Left lobe of liver (tissue), 2 donors: Measurements from ENCODE around the gene STARD8. TPM values are rescaled to one million over a fixed set of nuclear protein-coding genes. Genes with fewer than 3 reads are reported as not detected.
"Not testable (repeated sequence)": the region's sequence is repeated elsewhere in the genome, so short reads cannot be mapped to it uniquely, and the experiment has no call there.

Experiments used
- ATAC-seq: fragments of 200-7000 bp; cut with Tn5 transposase; one replicate; pipeline ENCODE4 v1.9.1; 2020; ENCODE audit warnings: mild to moderate bottlenecking, moderate library complexity
- DNase-seq: peaks from one replicate; pipeline ENCODE4 v3.0.0-alpha.2; 2020; ENCODE audit warnings: low spot score
- total RNA-seq: library from RNA; stranded (reverse); gene quantifications from one replicate; pipeline ENCODE4 v1.2.1, GENCODE V29; 2021
- donor health status: DM: no; HTN: no; CAD: no; lungs with moderate emphysema.
- donor health status: DM: no; HTN: yes; CAD: no.

Gene STARD8
- total RNA-seq, 1 donor from 2014 or later: 10.6 TPM

- no peak for DNase-seq
- ATAC-seq: no peak
Measured at GRCh38 chrX:68654693-68655092, 7.2 kb downstream of the STARD8 start.

GRCh38 chrX:68656473-68656872, 9.0 kb downstream of the STARD8 start:
- not testable (repeated sequence) for DNase-seq, ATAC-seq

- DNase-seq (no peak), ATAC-seq (no peak)
Measured at GRCh38 chrX:68658530-68658929, 11.1 kb downstream of the STARD8 start.

DNA sequence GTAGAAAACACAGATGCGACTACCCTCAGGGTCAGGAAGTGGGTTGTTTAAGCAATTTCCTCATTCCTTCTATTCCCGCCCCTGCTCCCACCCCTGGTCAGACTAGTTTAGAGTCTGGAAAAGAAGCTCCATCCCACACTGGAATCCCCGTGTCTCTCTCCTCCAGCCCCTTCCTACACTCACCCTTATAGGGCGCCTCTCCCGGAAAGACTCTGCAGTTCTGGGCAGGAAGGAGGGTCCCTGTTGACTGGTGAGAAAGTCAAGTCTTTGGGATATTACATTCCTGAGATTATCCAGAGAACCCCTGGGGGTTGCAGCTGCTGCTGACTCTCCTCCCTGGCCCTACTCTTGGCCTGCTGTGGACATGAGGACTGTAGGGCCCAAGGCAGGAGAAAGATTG, 11.9 kb downstream of the STARD8 start:
- no peak for ATAC-seq

GRCh38 chrX:68659786-68660185, 12.3 kb downstream of the STARD8 start:
- ATAC-seq (no peak), DNase-seq (no peak)

More for the DNA sequence above, 11.9 kb downstream of the STARD8 start:
- DNase-seq: no peak

DNA sequence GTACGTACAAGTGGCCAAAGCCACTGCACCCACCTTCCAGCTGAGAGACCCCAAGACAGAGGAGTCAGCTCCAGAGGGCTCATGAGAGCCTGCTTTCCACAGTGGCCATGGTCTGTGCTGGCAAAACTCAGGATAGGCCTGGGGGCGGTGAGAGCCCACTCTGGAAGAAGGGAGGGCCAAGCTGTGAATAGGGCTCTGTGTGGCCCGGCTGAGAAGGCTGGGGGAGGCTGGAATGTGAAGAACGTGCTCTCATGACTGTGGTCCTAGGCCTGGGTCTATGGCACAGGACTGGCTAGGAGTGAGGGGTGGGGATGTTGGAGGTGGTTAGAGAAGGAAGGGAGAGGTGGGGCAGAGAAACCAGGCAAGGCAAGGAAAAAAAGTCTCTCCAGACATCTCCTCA, 13.3 kb downstream of the STARD8 start:
- ATAC-seq: no peak
- DNase-seq: no peak

DNA sequence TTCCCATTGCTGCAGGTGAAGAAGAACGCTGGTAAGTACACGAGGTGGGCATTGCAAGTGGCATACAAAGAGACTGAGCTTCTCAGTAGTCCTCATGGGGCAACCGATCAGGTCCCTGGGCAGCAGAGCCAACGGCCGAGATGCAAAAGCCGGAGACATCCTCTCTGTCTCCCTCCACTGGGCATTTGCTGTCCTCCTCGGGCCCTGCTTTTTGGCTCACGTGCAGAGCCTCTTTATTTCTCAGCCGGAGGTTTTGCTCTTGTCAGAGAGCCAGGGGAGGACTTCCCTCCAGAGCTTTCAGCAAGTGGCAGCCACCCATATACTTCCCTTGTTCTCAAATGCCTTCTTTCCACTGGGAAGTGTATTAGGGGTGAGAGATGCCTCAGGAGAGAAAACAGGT, 18.0 kb downstream of the STARD8 start:
- DNase-seq (no peak), ATAC-seq (peak; percentile 60)

- no peak for ATAC-seq
Measured at GRCh38 chrX:68666580-68666979, 19.1 kb downstream of the STARD8 start.

DNA sequence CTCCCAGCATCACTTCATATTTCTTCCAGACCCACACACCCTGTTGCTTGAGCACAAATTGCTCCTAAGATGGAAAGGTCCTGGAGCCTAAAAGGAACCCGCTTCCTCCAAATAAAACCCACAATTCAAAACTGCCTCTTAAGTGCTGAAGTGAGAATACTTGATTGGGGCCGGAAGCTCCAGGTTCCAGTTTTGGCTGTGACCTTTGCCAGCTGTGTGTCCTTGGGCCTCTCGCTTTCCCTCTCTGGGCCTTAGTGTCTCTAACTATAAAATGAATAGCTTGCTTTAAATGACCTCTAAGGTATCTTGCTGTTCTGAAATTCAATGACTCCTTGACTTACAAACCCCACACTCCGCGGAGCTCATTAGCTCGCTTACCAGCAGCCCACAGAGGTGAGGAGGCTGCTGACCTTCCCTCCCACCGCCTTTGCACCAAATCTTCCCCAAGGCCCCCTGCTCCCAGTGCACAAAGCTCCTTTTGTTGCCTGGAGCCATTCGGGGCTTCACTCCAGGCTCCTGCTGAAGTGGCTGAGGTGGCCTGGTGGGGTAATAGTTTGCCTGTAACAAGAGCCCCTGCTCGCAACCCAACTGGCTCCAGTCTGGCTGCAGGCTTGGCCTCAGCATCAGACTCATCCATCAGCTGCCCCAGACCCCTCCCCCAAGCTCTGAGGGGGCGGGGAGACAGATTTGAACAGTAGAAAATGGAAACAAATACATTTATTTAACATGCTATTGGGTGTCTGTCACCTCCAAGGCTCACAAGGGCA, 21.8 kb downstream of the STARD8 start:
- ATAC-seq (no peak), DNase-seq (no peak)

More at GRCh38 chrX:68666580-68666979, 19.1 kb downstream of the STARD8 start:
- no peak for DNase-seq

- ATAC-seq: no peak
- DNase-seq: no peak
Measured at GRCh38 chrX:68669871-68670270, 22.4 kb downstream of the STARD8 start.

DNA sequence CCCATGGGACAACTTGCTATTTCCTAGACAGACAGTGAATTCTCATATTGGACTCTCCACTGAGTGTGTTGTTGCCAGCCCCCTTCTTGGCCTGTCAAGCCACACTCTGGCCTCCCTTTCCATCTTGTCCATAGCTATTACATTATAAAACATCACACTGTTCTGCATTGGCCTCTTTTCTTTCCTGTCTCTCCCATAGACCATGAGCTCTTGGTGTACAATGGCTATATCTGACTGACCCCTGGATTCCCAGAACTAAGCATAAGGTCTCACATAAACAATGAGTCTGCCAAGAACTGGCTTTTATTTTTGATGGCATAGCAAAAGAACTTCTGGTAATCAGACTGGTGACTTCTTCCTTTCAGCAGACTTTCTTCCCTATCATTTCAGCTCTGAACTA, 23.8 kb downstream of the STARD8 start:
- ATAC-seq (peak; percentile 30), DNase-seq (no peak)

GRCh38 chrX:68672581-68673318, 25.3 kb downstream of the STARD8 start:
- DNase-seq (no peak), ATAC-seq (no peak)

GRCh38 chrX:68675571-68675970, 28.1 kb downstream of the STARD8 start:
- no peak for ATAC-seq
- DNase-seq: no peak

GRCh38 chrX:68676335-68676734, 28.9 kb downstream of the STARD8 start:
- ATAC-seq (no peak), DNase-seq (no peak)

GRCh38 chrX:68677998-68678397, 30.5 kb downstream of the STARD8 start:
- ATAC-seq: no peak
- DNase-seq: no peak

DNA sequence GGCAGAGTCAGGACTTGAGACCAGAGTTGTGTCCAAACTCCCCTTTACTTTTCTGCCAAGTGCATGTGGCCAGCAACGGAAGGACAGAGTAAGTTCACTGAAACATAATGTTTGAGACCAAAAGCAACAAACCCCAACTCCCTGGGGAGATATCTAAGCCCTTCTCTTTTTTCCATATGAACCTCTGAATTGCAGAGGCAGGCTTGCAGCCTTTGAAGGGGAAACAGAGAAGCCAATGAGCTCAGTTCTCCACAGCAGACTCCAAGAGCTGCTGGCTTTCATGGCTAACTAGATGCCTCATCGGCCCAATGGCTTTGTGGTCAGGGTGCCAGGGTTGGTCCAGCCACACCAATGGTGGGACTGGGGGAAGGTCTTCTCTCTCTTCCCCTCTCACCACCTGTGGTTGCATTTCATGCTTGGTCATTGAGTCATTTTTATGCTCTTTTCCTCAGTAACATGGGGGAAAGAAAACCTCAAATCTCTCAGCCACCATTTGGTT, 34.0 kb downstream of the STARD8 start:
- ATAC-seq (no peak), DNase-seq (no peak)

DNA sequence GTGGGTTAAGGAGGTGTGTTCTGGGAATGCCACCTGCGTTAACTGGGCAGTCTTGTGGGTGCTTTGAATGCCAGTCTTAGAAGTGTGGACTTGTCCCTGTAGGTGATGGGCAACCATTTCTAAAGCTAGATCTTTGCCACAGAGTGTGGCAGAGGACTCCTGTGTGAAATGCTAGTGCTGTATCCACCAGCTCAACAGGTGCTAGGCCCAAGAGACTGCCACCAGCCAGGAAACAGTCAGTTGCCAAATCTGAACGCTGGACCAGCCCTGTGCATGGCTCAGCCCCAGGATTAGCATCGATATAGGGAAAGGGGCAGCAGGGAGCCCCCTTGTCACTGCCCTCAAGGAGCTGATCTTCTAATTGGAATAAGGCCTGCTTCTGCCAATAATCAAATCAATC, 35.3 kb downstream of the STARD8 start:
- DNase-seq (no peak), ATAC-seq (no peak)

DNA sequence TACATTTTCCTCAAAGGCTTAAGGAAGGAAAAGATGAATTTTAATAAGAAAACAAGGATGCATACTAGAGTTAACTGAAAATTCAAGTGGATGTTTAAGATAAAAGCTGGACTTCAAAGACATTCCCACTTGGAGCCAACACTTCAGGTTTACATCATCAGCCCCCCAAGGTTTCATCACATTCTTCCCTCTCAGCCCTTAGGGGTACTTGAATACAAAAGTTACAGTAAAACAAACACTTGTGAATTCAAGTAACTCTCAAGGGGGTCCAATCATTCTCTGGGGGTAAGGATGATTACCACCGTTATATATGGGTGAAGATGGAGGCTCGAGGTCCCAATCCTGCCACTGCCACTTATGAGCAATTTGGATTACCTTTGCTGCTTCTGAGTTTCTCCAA, 36.1 kb downstream of the STARD8 start:
- ATAC-seq (no peak), DNase-seq (no peak)

DNA sequence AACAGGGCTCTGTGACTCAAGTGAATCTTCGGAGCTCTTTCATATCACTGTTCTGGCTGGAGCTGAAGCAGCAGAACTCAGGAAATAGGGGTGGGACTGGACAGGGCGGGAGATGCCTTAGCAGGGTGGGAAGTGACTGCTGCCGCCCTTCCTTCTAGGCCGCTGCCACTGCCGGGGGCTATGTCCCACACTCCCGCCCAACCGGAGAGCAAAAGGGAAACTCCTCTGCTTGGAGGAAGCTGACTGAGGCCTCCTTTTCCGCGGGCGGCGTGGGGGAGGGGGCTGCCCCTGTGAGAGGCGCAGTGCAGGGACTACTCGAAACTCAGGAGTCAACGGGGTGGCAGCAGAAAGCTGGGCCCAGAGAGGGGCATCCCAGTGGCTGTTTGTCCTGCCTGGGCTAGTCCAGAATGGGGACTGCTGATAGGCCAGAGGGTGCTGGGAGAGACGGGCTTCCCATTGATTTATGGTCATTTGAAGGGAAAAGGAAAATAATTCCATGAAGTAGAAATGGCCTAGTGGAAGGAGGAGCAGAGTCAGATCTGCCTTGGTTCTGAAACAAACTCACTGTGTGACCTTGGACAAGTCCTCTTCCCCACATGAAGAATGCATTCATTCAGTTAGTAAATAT, 36.9 kb downstream of the STARD8 start:
- ATAC-seq: peak; percentile 61

DNA sequence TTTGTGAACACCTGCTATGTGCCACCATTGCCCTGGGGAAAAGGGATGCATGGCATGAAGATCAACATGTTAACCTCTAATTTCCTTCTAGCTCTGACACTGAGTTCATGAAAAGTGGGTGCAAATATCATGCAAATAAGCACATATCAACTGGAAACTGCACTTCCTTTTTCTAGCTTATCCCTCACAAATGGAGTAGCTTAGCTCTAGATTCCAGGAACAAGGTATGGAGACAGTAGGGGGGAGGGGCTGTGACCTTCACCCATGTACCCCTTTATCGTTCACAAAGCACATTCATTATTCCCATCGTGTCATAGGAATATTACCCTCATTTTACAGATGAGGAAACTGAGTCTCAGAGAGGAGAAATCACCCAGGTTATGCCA, 37.4 kb downstream of the STARD8 start:
- DNase-seq: no peak
- ATAC-seq: no peak

More for the DNA sequence above, 36.9 kb downstream of the STARD8 start:
- DNase-seq: peak; percentile 51

- DNase-seq: no peak
- ATAC-seq: no peak
Measured at GRCh38 chrX:68685685-68686084, 38.2 kb downstream of the STARD8 start.
